Measurements from ENCODE around the gene TMEM51.

Gene TMEM51

DNA sequence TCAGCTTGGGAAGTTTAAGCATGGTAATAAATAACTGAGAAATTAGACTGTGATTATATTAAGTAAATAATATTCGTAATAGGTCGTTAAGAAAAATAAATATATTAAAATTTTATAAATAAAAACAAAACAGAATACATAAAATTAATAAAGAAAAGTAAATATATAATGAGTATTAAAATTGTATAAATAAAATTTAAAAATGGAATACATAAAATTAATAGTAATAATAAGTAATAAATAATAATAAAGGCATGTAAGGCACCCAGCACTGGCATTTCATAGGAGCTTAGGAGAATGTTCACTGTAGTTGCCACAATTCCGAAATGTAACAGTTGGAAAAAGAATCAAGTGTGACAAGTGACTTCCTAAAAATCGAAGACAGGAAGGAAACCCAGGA lies 47.7 kb downstream of the TMEM51 start:
- DNase-seq: no peak

DNA sequence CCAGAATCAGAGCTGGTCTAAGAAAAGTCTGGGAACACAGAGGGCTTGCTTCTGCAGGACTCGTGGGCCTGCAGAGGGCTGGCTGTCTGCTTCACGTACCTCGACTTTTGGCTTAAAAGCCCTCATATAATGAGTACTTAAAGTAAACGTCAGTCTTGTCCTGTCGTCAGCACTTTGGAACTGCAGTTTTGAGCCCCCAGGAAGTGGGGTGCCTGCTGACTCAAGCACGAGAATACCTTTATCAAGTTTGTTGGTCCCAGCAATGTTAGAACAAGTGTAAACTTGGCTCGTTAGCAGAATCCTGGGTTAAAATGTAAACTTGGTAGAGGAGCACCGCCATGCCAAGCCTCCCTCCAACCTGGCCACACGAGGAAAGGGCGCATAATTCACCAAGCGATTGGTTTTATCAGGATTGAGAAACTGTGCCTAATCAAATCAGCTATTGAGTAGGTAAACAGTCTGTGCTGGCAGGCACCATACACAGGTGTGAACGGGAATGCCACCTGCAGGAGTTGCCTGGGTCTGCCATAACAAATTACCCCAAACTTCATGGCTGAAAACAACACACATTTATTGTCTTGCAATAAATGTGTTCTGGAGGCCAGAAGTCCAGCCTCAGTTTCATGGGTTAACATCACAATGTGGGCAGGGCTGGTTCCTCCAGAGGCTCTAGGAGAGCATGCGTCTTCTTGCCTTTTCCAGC lies 48.5 kb downstream of the TMEM51 start:
- no peak for DNase-seq

DNA sequence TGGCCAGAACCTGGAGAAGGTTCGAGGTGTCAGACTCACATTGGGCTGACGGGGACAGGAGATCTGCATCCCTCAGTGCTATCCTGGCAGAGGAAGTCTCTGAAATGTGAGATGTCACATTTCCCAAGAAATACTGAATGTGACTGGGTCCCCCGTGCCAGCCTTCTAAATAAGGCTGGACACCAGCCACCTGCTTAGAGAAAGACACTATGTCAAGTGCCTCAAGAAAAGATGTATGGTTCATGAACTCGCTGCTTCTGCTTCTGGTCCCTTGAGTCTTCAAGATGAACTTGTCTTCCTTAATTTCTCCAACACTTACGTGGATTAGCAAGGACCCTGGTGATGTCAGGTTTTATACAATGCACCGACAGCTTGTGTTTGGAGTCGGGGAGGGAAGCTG lies 51.4 kb downstream of the TMEM51 start:
- no peak for DNase-seq

- DNase-seq: no peak
These were observed 52.2 kb downstream of the TMEM51 start for GRCh38 chr1:15205586-15206346.

DNA sequence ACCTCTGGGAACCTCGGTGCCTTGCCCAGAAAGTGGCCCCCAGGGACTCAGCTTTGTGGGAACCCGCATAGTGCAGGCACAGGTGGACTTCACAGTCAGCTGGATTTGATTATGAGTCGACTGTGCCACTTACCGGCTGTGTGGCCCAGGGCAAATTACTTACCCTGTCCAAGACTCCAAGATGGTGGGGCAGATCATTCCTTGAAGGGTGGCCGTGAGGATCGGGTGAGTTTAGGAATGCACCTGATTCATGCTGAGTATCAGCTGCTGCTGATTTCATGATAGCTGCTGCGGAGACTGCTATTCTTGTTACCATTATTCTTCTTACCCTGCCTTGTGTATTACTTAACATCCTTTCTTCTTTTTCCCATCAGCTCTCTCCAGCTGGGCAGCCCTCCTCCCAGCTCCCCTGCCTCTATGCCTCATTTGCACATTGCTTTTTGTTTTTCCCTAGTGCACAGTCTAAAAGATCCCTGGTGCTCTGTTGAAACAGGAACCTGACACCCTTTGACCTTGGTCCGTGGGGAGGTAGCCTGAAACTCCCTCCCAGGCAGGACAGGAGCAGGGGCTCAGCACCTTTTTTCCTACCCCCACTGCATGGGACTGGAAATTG lies 53.0 kb downstream of the TMEM51 start:
- DNase-seq: no peak

GRCh38 chr1:15207031-15207828 lies 53.7 kb downstream of the TMEM51 start:
- no peak for DNase-seq

DNA sequence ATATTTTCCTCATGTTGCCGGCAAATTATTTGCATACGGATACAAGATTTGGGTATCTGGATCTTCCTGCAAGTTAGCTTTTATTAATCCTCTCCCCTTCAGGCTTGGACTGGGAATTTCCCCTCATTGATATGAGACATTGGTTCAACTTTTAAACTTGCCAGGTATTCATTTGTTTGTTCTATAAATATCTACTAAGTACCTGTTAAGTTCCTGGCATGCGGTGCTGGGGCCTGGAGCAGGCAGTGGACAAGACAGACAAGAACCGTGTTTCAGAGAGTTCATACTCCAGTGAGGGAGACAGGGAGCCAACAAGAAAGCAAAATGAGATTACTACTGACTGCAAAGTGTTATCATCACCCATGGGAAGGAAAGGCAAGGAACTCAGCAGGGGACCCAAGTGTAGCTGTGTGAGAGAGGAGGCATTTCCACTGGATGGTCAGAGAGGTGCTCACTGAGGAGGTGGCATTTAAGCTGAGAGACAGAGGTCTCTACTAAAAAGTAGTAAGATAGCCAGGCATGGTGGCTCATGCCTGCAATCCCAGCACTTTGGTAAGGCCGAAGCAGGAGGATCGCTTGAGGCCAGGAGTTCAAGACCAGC lies 54.4 kb downstream of the TMEM51 start:
- no peak for DNase-seq

GRCh38 chr1:15210651-15211375 lies 57.3 kb downstream of the TMEM51 start:
- no peak for DNase-seq

GRCh38 chr1:15211424-15211823 lies 57.9 kb downstream of the TMEM51 start:
- DNase-seq: no peak

DNA sequence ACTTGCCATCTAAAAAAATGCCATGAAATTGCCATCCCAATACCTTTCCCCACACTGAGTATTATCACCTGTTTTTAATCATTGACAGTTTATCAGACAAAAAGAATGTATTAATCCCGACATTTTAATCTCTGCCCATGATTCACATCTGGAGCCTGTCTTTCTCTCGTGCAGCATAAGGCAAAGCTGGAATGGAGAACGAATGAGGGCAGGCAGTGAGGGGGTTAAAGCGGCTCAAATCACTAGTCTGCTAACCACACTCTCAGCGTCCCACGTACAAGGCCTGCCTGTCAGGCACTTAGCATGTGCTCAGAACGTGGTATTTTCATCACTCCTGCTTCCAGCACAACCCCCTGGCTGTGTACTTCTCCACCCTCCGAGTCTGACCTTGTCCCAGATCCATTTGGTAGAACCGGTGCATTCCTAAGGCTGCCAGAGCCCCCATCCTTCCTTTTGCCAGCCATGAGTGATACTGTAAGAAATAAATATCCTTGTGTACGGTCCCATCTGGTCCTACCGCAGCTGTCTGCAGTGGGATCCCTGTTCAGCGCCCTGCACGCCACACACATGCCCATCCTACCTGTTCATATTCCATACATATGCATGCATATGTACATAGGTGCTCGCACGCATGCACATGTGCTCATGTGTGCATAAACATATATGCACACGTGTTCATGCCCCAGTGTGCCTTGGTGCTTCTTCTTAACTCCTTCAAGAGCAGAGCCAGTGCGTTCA lies 58.8 kb downstream of the TMEM51 start:
- no peak for DNase-seq

- DNase-seq: no peak
These were observed 59.4 kb downstream of the TMEM51 start for GRCh38 chr1:15212954-15213291.

DNA sequence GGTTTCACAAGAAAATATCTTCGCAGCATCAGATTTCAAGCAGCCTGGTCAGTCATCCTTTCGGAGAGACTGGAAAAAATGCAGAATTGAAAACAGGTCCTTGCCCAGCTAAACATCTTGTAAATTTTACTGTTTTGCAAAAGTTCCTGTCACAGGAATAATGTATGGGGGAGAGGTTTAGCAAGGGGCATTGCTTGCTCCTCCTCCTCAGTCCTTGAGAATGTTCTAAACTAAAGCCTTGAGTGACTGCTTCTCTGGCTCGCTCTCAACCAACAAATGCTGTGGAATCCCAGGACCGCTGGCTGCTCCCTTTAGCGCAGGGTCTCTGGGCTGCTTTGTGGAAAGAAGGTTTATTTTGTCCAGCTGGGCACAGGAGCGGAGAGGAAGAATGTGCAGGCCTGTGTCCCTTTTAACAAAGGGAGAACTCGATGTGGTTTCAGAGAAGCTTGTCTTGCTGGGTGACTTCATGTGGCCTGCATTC lies 59.8 kb downstream of the TMEM51 start:
- DNase-seq: no peak

GRCh38 chr1:15214527-15214926 lies 61.0 kb downstream of the TMEM51 start:
- no peak for DNase-seq

- DNase-seq: no peak
These were observed 61.6 kb downstream of the TMEM51 start for GRCh38 chr1:15215116-15215515.

- DNase-seq: no peak
These were observed 64.1 kb downstream of the TMEM51 start for GRCh38 chr1:15217654-15218053.

DNA sequence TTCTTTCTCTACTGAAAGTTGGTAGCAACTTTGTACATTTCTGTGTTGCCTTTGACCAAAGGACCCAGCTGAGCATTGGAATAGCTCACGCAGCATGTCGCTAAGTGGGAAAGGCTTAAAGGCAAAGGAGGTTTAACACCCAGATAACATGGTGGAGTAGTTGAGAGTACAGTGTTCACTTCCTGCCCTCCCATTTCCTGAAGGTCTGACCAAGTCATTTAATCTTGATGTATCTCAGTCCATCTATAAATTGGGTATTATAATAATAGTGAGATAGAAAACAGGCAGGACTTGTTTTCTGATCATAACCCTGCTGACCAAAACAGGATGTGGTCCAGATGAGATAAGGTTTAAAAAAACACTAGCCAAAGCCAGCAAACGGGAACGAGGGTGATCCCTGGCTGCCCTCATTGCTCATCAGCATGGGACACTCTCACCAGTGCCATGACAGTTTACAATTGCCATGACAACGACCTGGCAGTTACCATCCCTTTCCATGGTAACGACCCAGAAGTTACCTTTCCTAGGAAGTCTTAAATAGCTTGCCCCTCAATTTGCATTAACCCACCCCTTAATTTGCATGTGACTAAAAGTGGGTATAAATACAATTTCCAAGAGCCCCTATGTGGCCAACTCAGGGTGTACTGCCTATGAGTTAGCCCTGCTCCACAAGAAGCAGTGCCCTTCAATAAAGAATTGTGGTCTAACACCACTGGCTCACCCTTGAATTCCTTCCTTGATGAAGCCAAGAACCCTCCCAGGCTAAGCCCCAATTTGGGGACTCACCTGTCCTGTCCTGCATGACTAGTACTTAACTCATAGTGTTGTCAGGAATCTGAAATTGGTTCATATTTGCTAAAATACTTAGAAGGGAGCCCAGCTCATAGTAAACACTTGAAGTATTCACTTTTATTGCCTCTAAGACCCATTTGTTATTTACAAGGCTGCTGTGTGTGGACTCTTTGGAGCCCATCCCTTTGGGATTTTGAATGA lies 65.0 kb downstream of the TMEM51 start:
- DNase-seq: no peak

DNA sequence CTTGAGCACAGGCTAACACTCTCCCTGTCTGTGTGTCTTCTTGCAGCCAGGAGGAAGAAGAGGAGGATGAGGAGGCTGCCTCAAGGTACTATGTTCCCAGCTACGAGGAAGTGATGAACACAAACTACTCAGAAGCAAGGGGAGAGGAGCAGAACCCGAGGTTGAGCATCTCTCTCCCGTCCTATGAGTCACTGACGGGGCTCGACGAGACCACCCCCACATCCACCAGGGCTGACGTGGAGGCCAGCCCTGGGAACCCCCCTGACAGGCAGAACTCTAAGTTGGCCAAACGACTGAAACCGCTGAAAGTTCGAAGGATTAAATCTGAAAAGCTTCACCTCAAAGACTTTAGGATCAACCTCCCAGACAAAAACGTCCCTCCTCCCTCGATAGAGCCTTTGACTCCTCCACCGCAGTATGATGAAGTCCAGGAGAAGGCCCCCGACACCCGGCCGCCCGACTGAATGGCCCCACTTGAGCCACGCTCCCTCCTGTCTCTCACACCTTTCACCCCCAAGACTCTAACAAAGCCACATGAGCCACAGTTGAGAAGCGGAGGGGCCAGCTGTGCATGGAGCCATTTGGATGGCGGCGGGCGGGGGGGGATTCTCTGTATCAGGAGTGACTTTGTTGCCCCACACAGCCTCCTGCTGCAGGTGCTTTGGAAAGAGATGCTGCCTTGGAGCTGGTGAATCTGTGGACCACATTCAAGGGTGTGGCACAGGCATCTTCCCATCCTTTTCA lies 65.9 kb downstream of the TMEM51 start:
- DNase-seq: no peak

DNA sequence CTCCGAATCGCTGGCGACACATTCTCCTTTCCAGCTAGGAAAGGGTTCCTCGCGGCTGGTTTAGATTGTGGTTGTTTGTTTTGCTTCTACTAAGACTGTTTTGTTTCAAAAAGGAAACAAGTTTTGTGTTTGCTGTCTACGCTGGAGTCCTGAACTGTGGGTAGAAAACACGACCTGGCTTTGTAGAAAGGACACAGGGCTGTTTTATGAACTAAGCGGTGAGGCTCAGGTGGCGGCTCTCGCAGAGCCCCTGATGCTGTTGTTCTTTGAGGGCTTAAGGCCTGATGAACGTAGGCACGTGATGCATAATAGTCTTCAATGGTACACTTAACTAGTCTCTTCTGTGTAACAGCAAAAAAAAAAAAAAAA lies 66.5 kb downstream of the TMEM51 start:
- no peak for DNase-seq

- no peak for DNase-seq
These were observed 67.4 kb downstream of the TMEM51 start for GRCh38 chr1:15220825-15221431.

All from NCI-H345 (cell line).